NB4 (cell line): ENCODE measurements around the gene CYP4B1.
"Not testable (repeated sequence)": the region's sequence is repeated elsewhere in the genome, so short reads cannot be mapped to it uniquely, and the experiment has no call there.

Source experiments
- CTCF ChIP-seq: IDR thresholded peaks from one replicate; pipeline ENCODE4 v1.5.1; 2012; ENCODE audit warnings: low read depth, low read length
- MAX ChIP-seq: IDR thresholded peaks from 2 replicates; pipeline ENCODE4 v1.6.1; 2011; ENCODE audit warnings: low read depth, low read length
- POLR2A ChIP-seq: IDR thresholded peaks from 2 replicates; pipeline ENCODE4 v1.6.1; 2011; ENCODE audit warnings: mild to moderate bottlenecking; ENCODE audit not compliant: insufficient read length; ENCODE audit errors: extremely low read depth

DNA sequence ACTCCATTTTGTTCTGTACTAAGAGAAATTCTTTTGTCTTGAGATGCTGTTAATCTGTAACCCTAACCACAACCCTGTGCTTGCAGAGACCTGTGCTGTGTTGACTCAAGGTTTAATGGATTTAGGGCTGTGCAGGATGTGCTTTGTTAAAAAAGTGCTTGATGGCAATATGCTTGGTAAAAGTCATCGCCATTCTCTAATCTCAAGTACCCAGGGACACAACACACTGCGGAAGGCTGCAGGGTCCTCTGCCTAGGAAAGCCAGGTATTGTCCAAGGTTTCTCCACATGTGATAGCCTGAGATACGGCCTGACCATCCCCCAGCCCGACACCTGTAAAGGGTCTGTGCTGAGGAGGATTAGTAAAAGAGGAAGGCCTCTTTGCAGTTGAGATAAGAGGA lies 10.2 kb upstream of the CYP4B1 start:
- not testable (repeated sequence) for TF ChIP-seq CTCF, POLR2A, MAX
